ACHN (cell line): ENCODE results near the gene SYT13.

Experiments used
- DNase-seq: peaks from one replicate; pipeline ENCODE4 v3.0.0-alpha.2; 2015
- in situ Hi-C: cut with HindIII; loops from 2 replicates; pipeline ENCODE4 v1.10.0; 2017; ENCODE audit warnings: low sequenced_read_pairs, low pct_ligation_motif_present, low pct_unique_long_range_greater_than_20kb

Gene SYT13

GRCh38 chr11:45233121-45233803, 52.9 kb downstream of the SYT13 start:
- peak; percentile 53 for DNase-seq
- in situ Hi-C loops = no loop called here

- DNase-seq = no peak
- in situ Hi-C loops = no loop called here
Observed at GRCh38 chr11:45232341-45233080, 53.6 kb downstream of the SYT13 start.

- in situ Hi-C loops = no loop called here
- no peak for DNase-seq
Observed at GRCh38 chr11:45229401-45230020, 56.6 kb downstream of the SYT13 start.

- in situ Hi-C loops = no loop called here
Observed at GRCh38 chr11:45227836-45228235, 58.3 kb downstream of the SYT13 start.

GRCh38 chr11:45226901-45227300, 59.2 kb downstream of the SYT13 start:
- in situ Hi-C loops = no loop called here
- DNase-seq = no peak

More at GRCh38 chr11:45227836-45228235, 58.3 kb downstream of the SYT13 start:
- DNase-seq = no peak

GRCh38 chr11:45225961-45226871, 59.9 kb downstream of the SYT13 start:
- in situ Hi-C loops = no loop called here
- no peak for DNase-seq

- DNase-seq = no peak
- in situ Hi-C loops = no loop called here
Observed at GRCh38 chr11:45225277-45225676, 60.9 kb downstream of the SYT13 start.

- no peak for DNase-seq
- in situ Hi-C loops = no loop called here
Observed at GRCh38 chr11:45224766-45225165, 61.4 kb downstream of the SYT13 start.

GRCh38 chr11:45223496-45223895, 62.6 kb downstream of the SYT13 start:
- DNase-seq = no peak
- in situ Hi-C loops = no loop called here

- in situ Hi-C loops = no loop called here
- DNase-seq = no peak
Observed at GRCh38 chr11:45219411-45219810, 66.7 kb downstream of the SYT13 start.

GRCh38 chr11:45218705-45219104, 67.4 kb downstream of the SYT13 start:
- in situ Hi-C loops = no loop called here
- no peak for DNase-seq

- no peak for DNase-seq
Observed at GRCh38 chr11:45217991-45218390, 68.2 kb downstream of the SYT13 start.

GRCh38 chr11:45216901-45217300, 69.2 kb downstream of the SYT13 start:
- DNase-seq = no peak

More at GRCh38 chr11:45217991-45218390, 68.2 kb downstream of the SYT13 start:
- in situ Hi-C loops = no loop called here

GRCh38 chr11:45216031-45216430, 70.1 kb downstream of the SYT13 start:
- no peak for DNase-seq
- in situ Hi-C loops = no loop called here

More at GRCh38 chr11:45216901-45217300, 69.2 kb downstream of the SYT13 start:
- in situ Hi-C loops = no loop called here

GRCh38 chr11:45215098-45215865, 70.9 kb downstream of the SYT13 start:
- no peak for DNase-seq
- in situ Hi-C loops = no loop called here

- DNase-seq = no peak
- in situ Hi-C loops = no loop called here
Observed at GRCh38 chr11:45213717-45214116, 72.4 kb downstream of the SYT13 start.

- no peak for DNase-seq
- in situ Hi-C loops = no loop called here
Observed at GRCh38 chr11:45213316-45213665, 72.8 kb downstream of the SYT13 start.
